Testis (tissue), 3 donors: ENCODE measurements around the gene VDR. TPM values are rescaled to one million over a fixed set of nuclear protein-coding genes. Genes with fewer than 3 reads are reported as not detected.

ENCODE experiments used
- DNase-seq: peaks from one replicate; pipeline ENCODE4 v3.0.0-alpha.2; 2019
- H3K27ac ChIP-seq, 2 donors: fragments of 200-600 bp; sonication (generic); one replicate each; pipeline ENCODE4 v1.5.1; 2019
- H3K27me3 ChIP-seq: fragments of 200-600 bp; sonication (generic); one replicate; pipeline ENCODE4 v1.5.1; 2019
- H3K36me3 ChIP-seq: fragments of 200-600 bp; sonication (generic); one replicate; pipeline ENCODE4 v1.5.1; 2017; ENCODE audit warnings: low read depth; ENCODE audit errors: missing control alignments
- H3K4me1 ChIP-seq: fragments of 200-600 bp; sonication (generic); one replicate; pipeline ENCODE4 v1.5.1; 2019
- H3K4me3 ChIP-seq, 2 donors: fragments of 200-600 bp; sonication (generic); one replicate each; pipeline ENCODE4 v1.5.1; 2017 to 2019
- H3K9me3 ChIP-seq: fragments of 200-600 bp; sonication (generic); one replicate; pipeline ENCODE4 v1.5.1; 2017
- CTCF ChIP-seq, 3 experiments: fragments of 450-650 bp in 2 of 3; fragments of 200-600 bp in 1 of 3; sonication (generic) in 1 of 3; IDR thresholded peaks; one replicate each; pipeline ENCODE4 v1.5.1; 2016 to 2019; ENCODE audit warnings: antibody characterized with exemption in 3 of 3, mild to moderate bottlenecking in 2 of 3, moderate library complexity in 1 of 3
- POLR2A ChIP-seq: fragments of 450-650 bp; IDR thresholded peaks from one replicate; pipeline ENCODE4 v1.6.1; 2017; ENCODE audit warnings: antibody characterized with exemption, mild to moderate bottlenecking, moderate library complexity
- WGBS, 2 donors: methylation state at CpG; one replicate each; pipeline ENCODE4 v1.1.5; 2018; 5-methylcytosine and 5-hydroxymethylcytosine counted together
- intact Hi-C: fragments of 100-400 bp; cut with DNase I; formaldehyde crosslinking; loops from one replicate; pipeline ENCODE4 v1.15.1; 2023; ENCODE audit warnings: low total_unique reads
- polyA plus RNA-seq: library from polyadenylated mRNA; stranded (reverse); fragments of 350-450 nt; fragmentation: Illumina TruSeq; extraction: RNeasy Lipid Tissue Mini Kit (QIAGEN cat#74804); gene quantifications from one replicate; pipeline ENCODE4 v1.2.3, GENCODE V29; 2014; ENCODE audit warnings: low read depth, low replicate concordance; ENCODE audit not compliant: insufficient read depth
- total RNA-seq, 2 donors: library from RNA; depleted of rRNA; stranded (reverse); fragments of >200 nt; gene quantifications; one replicate each; pipeline ENCODE4 v1.2.3, GENCODE V29; 2016

Gene VDR
- total and polyA plus RNA-seq, 3 donors from 2014 or later = 1.4 to 3.7 (median 2.9) TPM

GRCh38 chr12:47856094-47856493 lies 48.7 kb downstream of the VDR start:
- no peak for DNase-seq
- no peak overlapping the region for H3K4me3 ChIP-seq
- no peaks in the 10 kb centered on the region for H3K36me3 ChIP-seq
- TF ChIP-seq CTCF (IDR thresholded peaks at IDR 0.05) (no peak), POLR2A (no peak)
- WGBS, 2 donors = 84 to 95% methylated on average over 1 of the region's 1 CpG
- intact Hi-C loops = no loop called here
- H3K9me3 ChIP-seq = no peaks in the 10 kb centered on the region
- H3K27ac ChIP-seq = no peak overlapping the region
- H3K27me3 ChIP-seq = no peaks in the 10 kb centered on the region
- peaks cover 17% of the 10 kb centered on the region for H3K4me1 ChIP-seq

GRCh38 chr12:47855502-47855901 lies 49.3 kb downstream of the VDR start:
- no peaks in the 10 kb centered on the region for H3K9me3 ChIP-seq
- no peak overlapping the region for H3K27ac ChIP-seq
- H3K4me1 ChIP-seq = peaks cover 20% of the 10 kb centered on the region
- H3K36me3 ChIP-seq = no peaks in the 10 kb centered on the region
- intact Hi-C loops = no loop called here
- 78 to 84% methylated on average over 2 of the region's 2 CpGs for WGBS, 2 donors
- no peak for DNase-seq
- H3K27me3 ChIP-seq = no peaks in the 10 kb centered on the region
- TF ChIP-seq POLR2A (no peak), CTCF (IDR thresholded peaks at IDR 0.05) (no peak)
- H3K4me3 ChIP-seq = no peak overlapping the region

- Histone ChIP-seq H3K36me3 (no peaks in the 10 kb centered on the region), H3K4me3 (no peak overlapping the region), H3K4me1 (peaks cover 20% of the 10 kb centered on the region), H3K9me3 (no peaks in the 10 kb centered on the region), H3K27me3 (no peaks in the 10 kb centered on the region), H3K27ac (no peak overlapping the region)
- WGBS, 2 donors = 89 to 96% methylated on average over 5 of the region's 5 CpGs
- no peak for DNase-seq
- intact Hi-C loops = no loop called here
- TF ChIP-seq POLR2A (no peak), CTCF (IDR thresholded peaks at IDR 0.05) (no peak)
Observed at GRCh38 chr12:47854531-47854930, 50.3 kb downstream of the VDR start.

- Histone ChIP-seq H3K4me3 (no peak overlapping the region), H3K9me3 (no peaks in the 10 kb centered on the region), H3K27me3 (no peaks in the 10 kb centered on the region), H3K27ac (peak overlapping the region in 1 of 2 donors; percentile 69), H3K36me3 (no peaks in the 10 kb centered on the region), H3K4me1 (peaks cover 20% of the 10 kb centered on the region)
- TF ChIP-seq CTCF (IDR thresholded peaks at IDR 0.05) (no peak), POLR2A (no peak)
- peak; percentile 38 for DNase-seq
- intact Hi-C loops = no loop called here
- 53% methylated on average over 10 of the region's 10 CpGs for WGBS, 2 donors
Observed at GRCh38 chr12:47852096-47852571, 52.7 kb downstream of the VDR start.

- Histone ChIP-seq H3K27ac (no peak overlapping the region), H3K4me1 (peaks cover 20% of the 10 kb centered on the region), H3K27me3 (no peaks in the 10 kb centered on the region), H3K9me3 (no peaks in the 10 kb centered on the region), H3K4me3 (no peak overlapping the region), H3K36me3 (no peaks in the 10 kb centered on the region)
- WGBS, 2 donors = 59 to 67% methylated on average over 2 to 3 of the region's 3 CpGs
- TF ChIP-seq CTCF (IDR thresholded peaks at IDR 0.05) (no peak), POLR2A (no peak)
- intact Hi-C loops = no loop called here
- DNase-seq = peak; percentile 66
Observed at GRCh38 chr12:47851303-47851952, 53.4 kb downstream of the VDR start.
